Mesenchymal stem cell (in vitro differentiated cells and primary cell): ENCODE data around the gene FBXO8.

Source experiments
- DNase-seq: peaks from one replicate; pipeline ENCODE4 v3.0.0-alpha.2; 2013
- H2AFZ ChIP-seq: one replicate; pipeline ENCODE4 v1.6.1; 2013; ENCODE audit warnings: low read depth, mild to moderate bottlenecking, control low read depth, inconsistent platforms, low read length, moderate library complexity
- H2AK5ac ChIP-seq: 2 replicates; pipeline ENCODE4 v1.6.1; 2013; ENCODE audit warnings: low read length, moderate library complexity, mild to moderate bottlenecking, inconsistent platforms; ENCODE audit not compliant: severe bottlenecking
- H2BK120ac ChIP-seq: one replicate; pipeline ENCODE4 v1.6.1; 2013; ENCODE audit warnings: low read depth, mild to moderate bottlenecking, inconsistent platforms, low read length, moderate library complexity
- H2BK12ac ChIP-seq, 2 experiments: one replicate each; pipeline ENCODE4 v1.6.1; 2013; ENCODE audit warnings: inconsistent platforms in 2 of 2, low read length in 2 of 2, mild to moderate bottlenecking in 2 of 2, moderate library complexity in 2 of 2, control low read depth in 1 of 2
- H2BK15ac ChIP-seq: one replicate; pipeline ENCODE4 v1.6.1; 2013; ENCODE audit warnings: mild to moderate bottlenecking, low read depth, inconsistent platforms; ENCODE audit not compliant: poor library complexity, severe bottlenecking
- H2BK5ac ChIP-seq: 2 replicates; pipeline ENCODE4 v1.6.1; 2013; ENCODE audit warnings: low read depth, mild to moderate bottlenecking, low read length, control low read depth, inconsistent platforms; ENCODE audit not compliant: poor library complexity, severe bottlenecking
- H3K14ac ChIP-seq, 2 experiments: one replicate each; pipeline ENCODE4 v1.6.1; 2013; ENCODE audit warnings: inconsistent platforms in 2 of 2, low read length in 2 of 2, control low read depth in 1 of 2, mild to moderate bottlenecking in 1 of 2, moderate library complexity in 1 of 2
- H3K18ac ChIP-seq, 2 experiments: one replicate each; pipeline ENCODE4 v1.6.1; 2013; ENCODE audit warnings: inconsistent platforms in 2 of 2, low read length in 2 of 2, control low read depth in 1 of 2, low read depth in 1 of 2, mild to moderate bottlenecking in 1 of 2
- H3K23ac ChIP-seq, 2 experiments: one replicate each; pipeline ENCODE4 v1.6.1; 2013; ENCODE audit warnings: inconsistent platforms in 2 of 2, low read length in 2 of 2, mild to moderate bottlenecking in 2 of 2, moderate library complexity in 2 of 2, control low read depth in 1 of 2
- H3K27ac ChIP-seq: 2 replicates; pipeline ENCODE4 v1.5.1; 2013; ENCODE audit warnings: mild to moderate bottlenecking, moderate library complexity, low read length, control low read depth, inconsistent platforms; ENCODE audit not compliant: poor library complexity, severe bottlenecking
- H3K27me3 ChIP-seq, 2 experiments: 2 replicates each; pipeline versions ENCODE4 v1.6.1 to v1.7.0; 2013; ENCODE audit warnings: low read length in 2 of 2, mild to moderate bottlenecking in 2 of 2, moderate library complexity in 2 of 2, control low read depth in 1 of 2, inconsistent platforms in 1 of 2; ENCODE audit not compliant: control insufficient read depth in 1 of 2, insufficient read depth in 1 of 2
- H3K36me3 ChIP-seq, 2 experiments: 2 replicates each; pipeline versions ENCODE4 v1.6.1 to v1.7.0; 2013; ENCODE audit warnings: low read length in 2 of 2, control low read depth in 1 of 2, inconsistent platforms in 1 of 2, low read depth in 1 of 2, mild to moderate bottlenecking in 1 of 2; ENCODE audit not compliant: insufficient read depth in 2 of 2, control insufficient read depth in 1 of 2
- H3K4ac ChIP-seq, 2 experiments: one replicate each; pipeline ENCODE4 v1.6.1; 2013; ENCODE audit warnings: inconsistent platforms in 2 of 2, low read length in 2 of 2, mild to moderate bottlenecking in 2 of 2, moderate library complexity in 2 of 2, control low read depth in 1 of 2, low read depth in 1 of 2
- H3K4me1 ChIP-seq: 2 replicates; pipeline ENCODE4 v1.6.1; 2013; ENCODE audit warnings: low read depth, low read length, control low read depth; ENCODE audit not compliant: control insufficient read depth, insufficient read depth
- H3K4me2 ChIP-seq: 2 replicates; pipeline ENCODE4 v1.6.1; 2013; ENCODE audit warnings: low read length, mild to moderate bottlenecking, inconsistent platforms; ENCODE audit not compliant: poor library complexity, severe bottlenecking
- H3K4me3 ChIP-seq, 2 experiments: 2 replicates each; pipeline versions ENCODE4 v1.5.1 to v1.7.0; 2013; ENCODE audit warnings: low read length in 2 of 2, mild to moderate bottlenecking in 2 of 2, control low read depth in 1 of 2, low read depth in 1 of 2; ENCODE audit not compliant: insufficient read depth in 1 of 2
- H3K79me1 ChIP-seq: replicated peaks from 2 replicates; pipeline ENCODE4 v1.6.1; 2013; ENCODE audit warnings: mild to moderate bottlenecking, control low read depth, low read length, inconsistent platforms; ENCODE audit not compliant: poor library complexity, severe bottlenecking
- H3K9ac ChIP-seq: 2 replicates; pipeline ENCODE4 v1.7.0; 2013; ENCODE audit warnings: mild to moderate bottlenecking, low read length, moderate library complexity
- H3K9me3 ChIP-seq: 2 replicates; pipeline ENCODE4 v1.7.0; 2013; ENCODE audit warnings: mild to moderate bottlenecking, low read length; ENCODE audit not compliant: control insufficient read depth
- H4K8ac ChIP-seq: one replicate; pipeline ENCODE4 v1.6.1; 2013; ENCODE audit warnings: inconsistent platforms, mild to moderate bottlenecking, low read length, moderate library complexity
- H4K91ac ChIP-seq: one replicate; pipeline ENCODE4 v1.6.1; 2013; ENCODE audit warnings: mild to moderate bottlenecking, low read length, inconsistent platforms
- WGBS: methylation state at CpG from one replicate; pipeline ENCODE4 v1.1.7; 2013; ENCODE audit warnings: mixed read lengths; 5-methylcytosine and 5-hydroxymethylcytosine counted together

FBXO8 gene

DNA sequence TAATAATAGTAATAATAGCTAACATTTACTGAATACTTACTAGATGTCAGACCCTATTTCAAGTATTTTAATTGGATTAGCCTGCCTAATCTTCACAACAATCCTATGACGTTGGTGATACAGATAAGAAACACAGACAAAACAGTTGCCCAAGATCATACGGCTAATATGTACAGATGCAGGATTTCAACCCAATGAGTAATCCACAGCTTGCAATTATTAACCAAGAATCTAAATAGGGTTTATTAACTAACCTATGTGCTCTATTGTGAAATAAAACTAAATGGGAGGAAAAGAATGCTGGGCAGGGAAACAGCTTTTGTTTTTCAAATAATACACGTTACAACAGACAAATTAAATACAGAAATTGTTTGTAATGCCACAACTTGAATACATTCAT is 23.4 kb downstream of the FBXO8 start:
- 25% methylated on average over 1 of the region's 3 CpGs for WGBS
- Histone ChIP-seq H2BK120ac (no peak overlapping the region), H2AFZ (no peak overlapping the region), H3K27ac (no peak overlapping the region), H4K91ac (no peak overlapping the region), H3K9ac (peak overlapping the region; percentile 9), H3K18ac (no peak overlapping the region), H3K79me1 (peaks cover 6% of the 10 kb centered on the region), H3K9me3 (no peaks in the 10 kb centered on the region), H4K8ac (no peak overlapping the region), H3K4me1 (peaks cover 4% of the 10 kb centered on the region), H3K23ac (no peak overlapping the region), H3K36me3 (peaks cover 0 to 5% of the 10 kb centered on the region in 2 experiments), H2BK15ac (no peak overlapping the region), H2BK5ac (no peak overlapping the region), H3K4me2 (no peak overlapping the region), H3K14ac (no peak overlapping the region), H3K4me3 (no peak overlapping the region), H2AK5ac (no peak overlapping the region), H3K4ac (no peak overlapping the region), H2BK12ac (no peak overlapping the region), H3K27me3 (no peaks in the 10 kb centered on the region)
- DNase-seq = peak; percentile 86

- Histone ChIP-seq H3K18ac (no peak overlapping the region), H3K27me3 (no peaks in the 10 kb centered on the region), H2BK15ac (no peak overlapping the region), H2BK5ac (no peak overlapping the region), H2BK120ac (no peak overlapping the region), H4K91ac (no peak overlapping the region), H2AFZ (no peak overlapping the region), H3K14ac (no peak overlapping the region), H3K4me2 (no peak overlapping the region), H3K9me3 (no peaks in the 10 kb centered on the region), H2AK5ac (no peak overlapping the region), H3K36me3 (peaks cover 0 to 5% of the 10 kb centered on the region in 2 experiments), H2BK12ac (no peak overlapping the region), H3K27ac (no peak overlapping the region), H4K8ac (no peak overlapping the region), H3K9ac (no peak overlapping the region), H3K23ac (no peak overlapping the region), H3K4ac (no peak overlapping the region), H3K79me1 (peaks cover 6% of the 10 kb centered on the region), H3K4me3 (no peak overlapping the region), H3K4me1 (peaks cover 4% of the 10 kb centered on the region)
- DNase-seq = no peak
These were observed 23.9 kb downstream of the FBXO8 start for GRCh38 chr4:174259580-174259979.

- no peak overlapping the region for H2AK5ac ChIP-seq
- no peak overlapping the region for H4K8ac ChIP-seq
- H3K4ac ChIP-seq = no peak overlapping the region
- H3K23ac ChIP-seq = no peak overlapping the region
- no peaks in the 10 kb centered on the region for H3K27me3 ChIP-seq
- no peak overlapping the region for H3K4me2 ChIP-seq
- H3K9me3 ChIP-seq = no peaks in the 10 kb centered on the region
- peak; percentile 62 for DNase-seq
- H2BK120ac ChIP-seq = no peak overlapping the region
- H3K4me1 ChIP-seq = peaks cover 2% of the 10 kb centered on the region
- H3K36me3 ChIP-seq = peaks cover 0 to 5% of the 10 kb centered on the region in 2 experiments
- H2AFZ ChIP-seq = no peak overlapping the region
- no peak overlapping the region for H2BK15ac ChIP-seq
- no peak overlapping the region for H4K91ac ChIP-seq
- peaks cover 1% of the 10 kb centered on the region for H3K79me1 ChIP-seq
- no peak overlapping the region for H3K9ac ChIP-seq
- H3K27ac ChIP-seq = no peak overlapping the region
- H3K4me3 ChIP-seq = no peak overlapping the region
- H2BK5ac ChIP-seq = no peak overlapping the region
- no peak overlapping the region for H3K14ac ChIP-seq
- no peak overlapping the region for H2BK12ac ChIP-seq
- no peak overlapping the region for H3K18ac ChIP-seq
- no CpG with 5 or more reads among the region's 1 CpG for WGBS
These were observed 27.2 kb downstream of the FBXO8 start for GRCh38 chr4:174256277-174256713.

GRCh38 chr4:174255786-174256185 is 27.7 kb downstream of the FBXO8 start:
- no peak overlapping the region for H3K4me2 ChIP-seq
- WGBS = 0% methylated on average over 3 of the region's 5 CpGs
- no peak overlapping the region for H3K14ac ChIP-seq
- peak overlapping the region in 1 of 2 experiments; percentile 40 for H3K4ac ChIP-seq
- H3K18ac ChIP-seq = peak overlapping the region in 1 of 2 experiments; percentile 37
- no peak overlapping the region for H3K23ac ChIP-seq
- peak overlapping the region; percentile 38 for H3K27ac ChIP-seq
- peak overlapping the region; percentile 75 for H4K91ac ChIP-seq
- no peak overlapping the region for H3K9ac ChIP-seq
- H3K4me3 ChIP-seq = no peak overlapping the region
- no peak overlapping the region for H2BK120ac ChIP-seq
- no peaks in the 10 kb centered on the region for H3K9me3 ChIP-seq
- peak; percentile 79 for DNase-seq
- H4K8ac ChIP-seq = peak overlapping the region; percentile 72
- peaks cover 2% of the 10 kb centered on the region for H3K4me1 ChIP-seq
- no peaks in the 10 kb centered on the region for H3K27me3 ChIP-seq
- H3K79me1 ChIP-seq = peaks cover 1% of the 10 kb centered on the region
- peak overlapping the region; percentile 84 to 94 for H2BK12ac ChIP-seq
- H2BK15ac ChIP-seq = no peak overlapping the region
- H2BK5ac ChIP-seq = no peak overlapping the region
- H3K36me3 ChIP-seq = peaks cover 0 to 5% of the 10 kb centered on the region in 2 experiments
- no peak overlapping the region for H2AFZ ChIP-seq
- H2AK5ac ChIP-seq = no peak overlapping the region
